Caco-2 (cell line): ENCODE results near the gene GAD1. TPM values are rescaled to one million over a fixed set of nuclear protein-coding genes. Genes with fewer than 3 reads are reported as not detected.

Experiments used
- BruUV-seq: library from RNA; stranded (reverse); fragments of 400-500 nt; replicated peaks from 2 replicates; lab custom pipeline; 2021; lab: Mats Ljungman, UMichigan
- CTCF ChIA-PET: fragments of 300-600 bp; sonication (Branson Sonifier 250); formaldehyde crosslinking; loops from one replicate; lab custom pipeline; 2022; ENCODE audit warnings: antibody characterized with exemption; lab: Charles Lee
- POLR2A ChIA-PET: fragments of 300-600 bp; sonication (Branson Sonifier 250); formaldehyde crosslinking; loops from one replicate; lab custom pipeline; 2022; ENCODE audit warnings: antibody characterized with exemption; lab: Charles Lee
- DNase-seq, 2 experiments: peaks; one replicate each; pipeline versions ENCODE4 v3.0.0 to v3.0.0-alpha.2; 2020 to 2022
- H3K27me3 ChIP-seq: replicated peaks from 2 replicates; pipeline ENCODE4 v1.6.0; 2011; ENCODE audit warnings: low read length; ENCODE audit not compliant: control insufficient read depth, insufficient read depth
- H3K36me3 ChIP-seq: 2 replicates; pipeline ENCODE4 v1.5.1; 2011; ENCODE audit warnings: low read length; ENCODE audit not compliant: control insufficient read depth, insufficient read depth
- H3K4me1 ChIP-seq: fragments of 250-450 bp; sonication (Bioruptor Pico); 2 replicates; pipeline ENCODE4 v1.5.1; 2020; ENCODE audit warnings: mild to moderate bottlenecking
- H3K4me3 ChIP-seq: 2 replicates; pipeline ENCODE4 v1.5.1; 2011; ENCODE audit warnings: low read depth, mild to moderate bottlenecking, control low read depth, low read length
- H3K9me3 ChIP-seq: fragments of 250-450 bp; sonication (Bioruptor Pico); 2 replicates; pipeline ENCODE4 v1.5.1; 2020; ENCODE audit warnings: mild to moderate bottlenecking, moderate library complexity
- H3K27ac Mint-ChIP-seq: one replicate; pipeline ENCODE4 v1.8.0; 2022; ENCODE audit warnings: mixed read lengths; ENCODE audit not compliant: unreplicated experiment
- H3K27me3 Mint-ChIP-seq: one replicate; pipeline ENCODE4 v1.8.0; 2022; ENCODE audit warnings: mixed read lengths; ENCODE audit not compliant: insufficient read depth, unreplicated experiment
- H3K36me3 Mint-ChIP-seq: one replicate; pipeline ENCODE4 v1.8.0; 2022; ENCODE audit warnings: mild to moderate bottlenecking, mixed read lengths; ENCODE audit not compliant: insufficient read depth, unreplicated experiment
- H3K4me1 Mint-ChIP-seq: one replicate; pipeline ENCODE4 v1.8.0; 2022; ENCODE audit warnings: low read depth, mixed read lengths; ENCODE audit not compliant: unreplicated experiment
- H3K4me3 Mint-ChIP-seq: one replicate; pipeline ENCODE4 v1.8.0; 2022; ENCODE audit warnings: mild to moderate bottlenecking, moderate library complexity, mixed read lengths; ENCODE audit not compliant: unreplicated experiment
- H3K9me3 Mint-ChIP-seq: one replicate; pipeline ENCODE4 v1.8.0; 2022; ENCODE audit warnings: mixed read lengths; ENCODE audit not compliant: unreplicated experiment
- intact Hi-C: fragments of 100-400 bp; cut with micrococcal nuclease; formaldehyde crosslinking; loops from one replicate; pipeline ENCODE4 v1.10.0; 2022; ENCODE audit not compliant: unreplicated experiment
- total RNA-seq: library from RNA; stranded (reverse); gene quantifications from 2 replicates; pipeline ENCODE4 v1.2.3, GENCODE V29; 2022
- TF ChIP-seq, protein P1 (sequence below), 2 experiments: fragments of 200-600 bp in 1 of 2; IDR thresholded peaks; 1 replicate in 1 of 2; 2 replicates in 1 of 2; pipeline versions ENCODE4 v1.5.1 to v1.8.0; 2011 to 2022; ENCODE audit warnings: antibody characterized with exemption in 1 of 2, control low read depth in 1 of 2, inconsistent platforms in 1 of 2, low read depth in 1 of 2, low read length in 1 of 2, mild to moderate bottlenecking in 1 of 2, moderate library complexity in 1 of 2; ENCODE audit not compliant: insufficient read depth in 1 of 2, severe bottlenecking in 1 of 2, unreplicated experiment in 1 of 2

Gene GAD1
- total RNA-seq, 1 experiment from 2014 or later, result 14.7 TPM

DNA sequence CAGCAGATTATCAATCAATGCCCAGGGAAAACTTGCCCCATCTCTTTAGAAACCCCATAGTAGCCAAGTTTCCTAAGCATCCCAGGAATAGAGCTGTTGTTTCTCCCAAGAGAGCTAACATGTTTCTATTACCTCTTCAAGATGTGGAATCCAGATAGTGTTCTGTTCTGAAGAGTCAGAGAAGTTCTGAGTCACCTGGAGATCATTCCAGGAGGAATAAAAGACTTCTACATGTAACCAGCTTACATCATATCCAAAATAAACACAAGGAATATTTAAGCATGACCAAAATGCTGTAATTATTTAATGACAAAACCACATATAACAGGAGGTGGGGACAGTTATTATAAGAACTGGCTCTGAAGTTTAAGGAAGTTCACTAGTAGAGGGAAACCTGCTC, 61.4 kb downstream of the GAD1 start:
- no peaks in the 10 kb centered on the region for H3K36me3 Mint-ChIP-seq
- Histone ChIP-seq H3K4me3 (no peak overlapping the region), H3K27me3 (no peaks in the 10 kb centered on the region; the same call in 1 of the 2 replicates), H3K4me1 (no peaks in the 10 kb centered on the region), H3K36me3 (no peaks in the 10 kb centered on the region), H3K9me3 (no peaks in the 10 kb centered on the region)
- intact Hi-C loops, result no loop called here
- no TSS peak for BruUV-seq
- TF ChIP-seq, protein P1, sequence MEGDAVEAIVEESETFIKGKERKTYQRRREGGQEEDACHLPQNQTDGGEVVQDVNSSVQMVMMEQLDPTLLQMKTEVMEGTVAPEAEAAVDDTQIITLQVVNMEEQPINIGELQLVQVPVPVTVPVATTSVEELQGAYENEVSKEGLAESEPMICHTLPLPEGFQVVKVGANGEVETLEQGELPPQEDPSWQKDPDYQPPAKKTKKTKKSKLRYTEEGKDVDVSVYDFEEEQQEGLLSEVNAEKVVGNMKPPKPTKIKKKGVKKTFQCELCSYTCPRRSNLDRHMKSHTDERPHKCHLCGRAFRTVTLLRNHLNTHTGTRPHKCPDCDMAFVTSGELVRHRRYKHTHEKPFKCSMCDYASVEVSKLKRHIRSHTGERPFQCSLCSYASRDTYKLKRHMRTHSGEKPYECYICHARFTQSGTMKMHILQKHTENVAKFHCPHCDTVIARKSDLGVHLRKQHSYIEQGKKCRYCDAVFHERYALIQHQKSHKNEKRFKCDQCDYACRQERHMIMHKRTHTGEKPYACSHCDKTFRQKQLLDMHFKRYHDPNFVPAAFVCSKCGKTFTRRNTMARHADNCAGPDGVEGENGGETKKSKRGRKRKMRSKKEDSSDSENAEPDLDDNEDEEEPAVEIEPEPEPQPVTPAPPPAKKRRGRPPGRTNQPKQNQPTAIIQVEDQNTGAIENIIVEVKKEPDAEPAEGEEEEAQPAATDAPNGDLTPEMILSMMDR (IDR thresholded peaks at IDR 0.05; ENCODE audit: insufficient read depth in 1 of 2, low read depth in 1 of 2, low read length in 1 of 2, severe bottlenecking in 1 of 2, unreplicated experiment in 1 of 2), result no peak
- H3K27me3 Mint-ChIP-seq, result peaks cover 13% of the 10 kb centered on the region
- ChIA-PET CTCF (interaction anchor here (0.8 kb wide), 1 partner anchor 554 kb away, joined by 3 read pairs; no protein-coding TSS in a partner anchor), POLR2A (no interaction called here)
- H3K9me3 Mint-ChIP-seq, result no peaks in the 10 kb centered on the region
- peaks cover 6% of the 10 kb centered on the region for H3K4me1 Mint-ChIP-seq
- DNase-seq, result no peak
- no peak overlapping the region for H3K4me3 Mint-ChIP-seq
- H3K27ac Mint-ChIP-seq, result no peak overlapping the region

DNA sequence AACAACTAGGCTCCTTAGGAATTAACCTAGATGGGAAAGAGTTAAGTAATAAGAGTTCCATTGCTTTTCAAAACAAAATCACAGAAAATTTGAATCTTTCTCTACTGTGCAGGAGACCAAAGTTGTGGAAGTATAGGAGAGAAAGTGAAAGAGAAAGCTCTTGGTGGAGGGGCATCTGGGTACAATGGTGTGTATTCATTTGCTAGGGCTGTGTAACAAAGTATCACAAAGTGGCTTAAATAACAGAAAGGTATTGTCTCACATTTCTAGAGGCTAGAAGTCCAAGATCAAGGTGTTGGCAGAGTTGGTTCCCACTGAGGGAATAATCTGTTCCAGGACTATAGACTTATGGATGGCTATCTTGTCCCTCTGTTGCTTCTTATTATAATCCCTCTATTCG, 61.8 kb downstream of the GAD1 start:
- TF ChIP-seq, protein P1 (IDR thresholded peaks at IDR 0.05; ENCODE audit: insufficient read depth in 1 of 2, low read depth in 1 of 2, low read length in 1 of 2, severe bottlenecking in 1 of 2, unreplicated experiment in 1 of 2), result no peak
- ChIA-PET POLR2A (no interaction called here), CTCF (interaction anchor here (0.8 kb wide), 1 partner anchor 554 kb away, joined by 3 read pairs; no protein-coding TSS in a partner anchor)
- peaks cover 13% of the 10 kb centered on the region for H3K27me3 Mint-ChIP-seq
- H3K27ac Mint-ChIP-seq, result no peak overlapping the region
- no peak for DNase-seq
- no peaks in the 10 kb centered on the region for H3K4me1 ChIP-seq
- H3K4me1 Mint-ChIP-seq, result peaks cover 2% of the 10 kb centered on the region
- no peak overlapping the region for H3K4me3 ChIP-seq
- no TSS peak for BruUV-seq
- H3K9me3 Mint-ChIP-seq, result no peaks in the 10 kb centered on the region
- no peaks in the 10 kb centered on the region for H3K36me3 ChIP-seq
- H3K4me3 Mint-ChIP-seq, result no peak overlapping the region
- no peaks in the 10 kb centered on the region; the same call in 1 of the 2 replicates for H3K27me3 ChIP-seq
- intact Hi-C loops, result no loop called here
- H3K36me3 Mint-ChIP-seq, result no peaks in the 10 kb centered on the region
- no peaks in the 10 kb centered on the region for H3K9me3 ChIP-seq

DNA sequence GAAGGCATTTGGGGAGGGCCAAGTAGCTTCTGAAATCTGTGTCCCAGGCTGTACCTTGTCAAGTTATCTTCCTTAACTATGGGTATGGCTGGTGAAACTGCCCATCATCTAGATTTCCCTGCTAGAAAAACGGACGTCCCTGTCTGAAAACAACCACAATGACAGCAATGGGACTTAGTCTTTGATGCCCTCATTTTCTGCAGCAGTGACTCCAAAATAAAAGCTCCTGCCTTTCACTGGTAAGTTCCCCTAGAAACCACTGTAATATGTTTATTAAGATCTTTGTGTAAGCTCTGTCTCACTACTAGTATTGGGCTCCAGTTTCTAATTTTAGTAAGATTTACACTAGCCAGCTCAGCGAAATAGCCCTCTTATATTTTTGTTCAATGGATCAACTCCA, 65.2 kb downstream of the GAD1 start:
- H3K27ac Mint-ChIP-seq, result no peak overlapping the region
- Histone ChIP-seq H3K36me3 (no peaks in the 10 kb centered on the region), H3K4me1 (no peaks in the 10 kb centered on the region), H3K9me3 (no peaks in the 10 kb centered on the region), H3K4me3 (no peak overlapping the region), H3K27me3 (peaks cover 1% of the 10 kb centered on the region; the same call in 1 of the 2 replicates)
- H3K27me3 Mint-ChIP-seq, result peaks cover 18% of the 10 kb centered on the region
- no TSS peak for BruUV-seq
- POLR2A ChIA-PET, result no interaction called here
- no peak overlapping the region for H3K4me3 Mint-ChIP-seq
- intact Hi-C loops, result no loop called here
- no peaks in the 10 kb centered on the region for H3K36me3 Mint-ChIP-seq
- TF ChIP-seq, protein P1 (IDR thresholded peaks at IDR 0.05; ENCODE audit: insufficient read depth in 1 of 2, low read depth in 1 of 2, low read length in 1 of 2, severe bottlenecking in 1 of 2, unreplicated experiment in 1 of 2), result no peak
- H3K4me1 Mint-ChIP-seq, result no peaks in the 10 kb centered on the region
- CTCF ChIA-PET, result interaction anchor here (0.8 kb wide), 1 partner anchor 8 kb away, joined by 3 read pairs; no protein-coding TSS in a partner anchor
- no peaks in the 10 kb centered on the region for H3K9me3 Mint-ChIP-seq
- DNase-seq, result no peak
